IPS-20b (cell line): ENCODE data around the gene SLC12A3.
A peak's percentile ranks its signal among the peaks of the same experiment; 100 is the strongest.

Source experiments
- H3K27ac ChIP-seq: one replicate; pipeline ENCODE4 v1.5.1; 2013; ENCODE audit warnings: low read length
- H3K27me3 ChIP-seq: 2 replicates; pipeline ENCODE4 v1.6.1; 2013; ENCODE audit warnings: mild to moderate bottlenecking, low read length, inconsistent platforms; ENCODE audit not compliant: insufficient read depth
- H3K36me3 ChIP-seq: 2 replicates; pipeline ENCODE4 v1.6.1; 2013; ENCODE audit warnings: low read depth, mild to moderate bottlenecking, inconsistent platforms, low read length, moderate library complexity; ENCODE audit not compliant: insufficient read depth
- H3K4me1 ChIP-seq: 2 replicates; pipeline ENCODE4 v1.6.1; 2013; ENCODE audit warnings: mild to moderate bottlenecking, control low read depth, inconsistent platforms, low read length, moderate library complexity; ENCODE audit not compliant: insufficient read depth
- H3K4me3 ChIP-seq: 2 replicates; pipeline ENCODE4 v1.5.1; 2013; ENCODE audit warnings: mild to moderate bottlenecking, low read length, inconsistent platforms
- H3K9ac ChIP-seq: 2 replicates; pipeline ENCODE4 v1.6.1; 2013; ENCODE audit warnings: low read depth, mild to moderate bottlenecking, inconsistent platforms, low read length, moderate library complexity
- H3K9me3 ChIP-seq: 2 replicates; pipeline ENCODE4 v1.6.1; 2013; ENCODE audit warnings: mild to moderate bottlenecking, low read depth, low read length, inconsistent platforms; ENCODE audit not compliant: insufficient read depth

SLC12A3 gene

GRCh38 chr16:56835320-56835719 is 29.7 kb upstream of the SLC12A3 start:
- Histone ChIP-seq H3K27me3 (no peaks in the 10 kb centered on the region), H3K27ac (no peak overlapping the region), H3K9ac (no peak overlapping the region), H3K4me3 (no peak overlapping the region), H3K9me3 (no peaks in the 10 kb centered on the region), H3K4me1 (no peaks in the 10 kb centered on the region), H3K36me3 (peaks cover 94% of the 10 kb centered on the region)

DNA sequence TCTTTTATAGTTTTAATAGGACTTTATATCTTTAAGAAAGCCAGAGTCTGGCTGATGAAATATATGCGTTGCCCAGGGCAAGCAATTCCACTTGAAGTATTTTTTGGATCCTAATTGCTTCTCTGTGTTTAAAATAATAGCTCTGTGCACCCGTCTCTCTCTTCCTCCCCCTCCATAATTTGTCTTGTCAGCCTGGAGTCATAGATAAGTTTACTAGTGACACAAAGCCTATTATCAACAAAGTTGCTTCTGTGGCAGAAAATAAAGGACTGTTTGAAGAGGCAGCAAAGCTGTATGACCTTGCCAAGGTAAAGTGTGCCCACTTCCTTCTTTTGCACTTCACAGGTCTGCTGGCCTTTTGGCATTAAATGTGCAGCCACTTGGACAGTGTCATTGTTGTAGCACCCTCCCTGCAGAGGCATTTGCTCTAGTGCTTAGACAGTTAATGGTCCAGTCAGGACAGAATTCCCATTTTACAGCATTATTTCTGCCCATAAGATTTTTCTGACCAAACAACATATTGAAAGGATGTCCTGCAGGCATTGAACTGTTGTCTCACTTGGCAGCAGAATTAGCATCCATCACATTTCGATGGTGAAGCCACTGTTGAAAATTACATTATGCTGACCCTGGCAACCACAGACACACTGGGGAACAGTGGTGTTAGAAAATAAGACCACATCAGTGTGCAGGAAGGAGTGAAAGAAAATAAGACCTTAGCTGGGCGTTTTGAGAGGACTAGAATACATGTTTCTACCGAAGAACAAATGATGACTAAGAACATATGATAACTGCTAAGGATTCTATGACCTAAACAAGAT is 28.4 kb upstream of the SLC12A3 start:
- no peak overlapping the region for H3K4me3 ChIP-seq
- H3K27me3 ChIP-seq, result no peaks in the 10 kb centered on the region
- H3K27ac ChIP-seq, result no peak overlapping the region
- H3K4me1 ChIP-seq, result no peaks in the 10 kb centered on the region
- no peaks in the 10 kb centered on the region for H3K9me3 ChIP-seq
- H3K36me3 ChIP-seq, result peaks cover 92% of the 10 kb centered on the region
- H3K9ac ChIP-seq, result no peak overlapping the region

DNA sequence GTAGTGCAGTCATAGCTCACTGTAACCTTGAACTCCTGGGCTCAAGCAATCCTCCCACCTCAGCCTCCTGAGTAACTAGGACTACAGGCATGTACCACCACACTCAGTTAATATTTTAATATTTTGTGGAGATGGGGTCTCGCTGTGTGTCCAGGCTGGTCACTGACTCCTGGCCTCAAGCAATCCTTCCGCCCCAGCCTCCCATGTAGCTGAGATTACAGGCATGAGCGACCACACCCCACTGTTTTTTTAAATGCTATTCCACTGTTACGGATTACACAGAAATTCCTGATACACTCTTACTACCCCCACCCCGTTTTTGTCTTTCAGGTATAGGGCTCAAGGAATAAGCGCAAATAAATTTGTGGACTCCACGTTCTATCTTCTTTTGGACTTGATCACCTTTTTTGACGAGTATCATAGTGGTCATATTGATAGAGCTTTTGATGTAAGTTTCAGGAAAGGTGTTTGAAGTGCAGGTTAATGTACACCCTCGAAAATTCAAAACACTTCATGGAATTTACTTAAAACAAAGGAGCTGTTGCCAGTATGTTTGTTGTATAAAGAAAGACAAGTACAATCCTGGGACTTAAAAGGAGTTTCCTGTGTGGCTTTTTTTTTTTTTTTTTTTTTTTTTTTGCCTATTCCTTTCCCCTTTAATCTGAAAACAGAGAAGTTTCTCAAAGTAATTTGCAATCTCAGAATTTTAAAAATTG is 26.2 kb upstream of the SLC12A3 start:
- no peaks in the 10 kb centered on the region for H3K27me3 ChIP-seq
- no peaks in the 10 kb centered on the region for H3K4me1 ChIP-seq
- peaks cover 92% of the 10 kb centered on the region for H3K36me3 ChIP-seq
- no peak overlapping the region for H3K27ac ChIP-seq
- H3K9ac ChIP-seq, result no peak overlapping the region
- no peaks in the 10 kb centered on the region for H3K9me3 ChIP-seq
- H3K4me3 ChIP-seq, result no peak overlapping the region

DNA sequence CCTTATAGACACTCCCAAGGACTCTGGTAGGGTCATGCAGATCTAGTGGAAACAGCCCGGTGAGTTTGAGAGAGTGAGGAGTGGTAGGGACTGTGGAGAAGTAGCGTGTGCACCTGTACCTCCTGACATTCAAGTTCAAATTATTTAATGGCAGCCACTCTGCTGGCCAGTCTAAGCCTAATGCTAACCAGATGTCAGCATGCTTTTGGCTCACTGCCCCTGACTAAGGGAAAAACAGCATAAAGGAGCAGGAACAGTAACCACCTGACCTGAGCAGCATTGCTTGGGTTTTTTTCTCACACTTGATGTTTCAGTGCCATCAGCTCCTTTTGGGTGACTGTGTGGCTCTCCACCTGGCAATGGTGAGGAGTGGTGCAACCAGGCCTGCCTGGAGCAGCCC is 23.8 kb upstream of the SLC12A3 start:
- no peaks in the 10 kb centered on the region for H3K9me3 ChIP-seq
- no peaks in the 10 kb centered on the region for H3K4me1 ChIP-seq
- H3K9ac ChIP-seq, result no peak overlapping the region
- H3K27me3 ChIP-seq, result no peaks in the 10 kb centered on the region
- H3K4me3 ChIP-seq, result no peak overlapping the region
- H3K27ac ChIP-seq, result no peak overlapping the region
- peaks cover 90% of the 10 kb centered on the region for H3K36me3 ChIP-seq

DNA sequence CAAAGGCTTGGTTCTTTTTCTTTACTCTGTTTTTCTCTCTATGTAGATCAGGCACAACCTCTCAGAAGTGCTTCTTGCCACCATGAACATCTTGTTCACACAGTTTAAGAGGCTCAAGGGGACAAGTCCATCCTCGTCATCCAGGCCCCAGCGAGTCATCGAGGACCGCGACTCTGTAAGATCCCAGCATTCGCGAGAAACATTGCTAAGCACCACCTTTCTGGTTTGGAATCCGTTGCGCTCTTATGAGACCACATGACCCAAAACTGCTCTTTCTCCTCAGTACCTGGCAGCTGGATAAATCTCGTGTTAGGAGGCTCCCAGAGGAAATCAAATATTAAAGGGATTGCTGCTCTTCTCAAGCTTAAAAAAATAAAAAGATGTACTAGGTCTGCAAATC is 23.3 kb upstream of the SLC12A3 start:
- H3K9ac ChIP-seq, result no peak overlapping the region
- no peaks in the 10 kb centered on the region for H3K27me3 ChIP-seq
- no peaks in the 10 kb centered on the region for H3K9me3 ChIP-seq
- no peaks in the 10 kb centered on the region for H3K4me1 ChIP-seq
- H3K4me3 ChIP-seq, result no peak overlapping the region
- H3K27ac ChIP-seq, result no peak overlapping the region
- H3K36me3 ChIP-seq, result peaks cover 86% of the 10 kb centered on the region

DNA sequence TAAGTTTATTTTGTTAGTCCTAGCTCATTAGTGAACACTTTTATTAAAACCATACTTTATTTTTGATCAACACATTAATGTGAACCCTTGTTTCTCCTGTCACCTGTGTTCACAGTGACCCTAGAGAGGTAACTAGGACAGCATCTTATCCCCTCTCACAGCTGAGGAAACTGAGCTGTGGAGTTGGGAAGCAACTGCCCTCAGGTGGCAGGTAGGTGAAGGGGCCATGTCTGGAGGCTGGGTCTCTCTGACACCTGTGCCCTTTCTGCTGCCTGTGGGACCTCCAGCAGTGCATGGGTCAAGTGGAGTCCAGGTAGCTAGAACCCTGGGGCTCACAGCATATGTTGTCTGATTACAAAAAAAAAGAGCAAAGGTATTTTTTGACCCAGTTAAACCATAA is 22.9 kb upstream of the SLC12A3 start:
- H3K4me1 ChIP-seq, result no peaks in the 10 kb centered on the region
- H3K36me3 ChIP-seq, result peaks cover 81% of the 10 kb centered on the region
- no peaks in the 10 kb centered on the region for H3K27me3 ChIP-seq
- no peak overlapping the region for H3K4me3 ChIP-seq
- no peak overlapping the region for H3K9ac ChIP-seq
- no peak overlapping the region for H3K27ac ChIP-seq
- H3K9me3 ChIP-seq, result no peaks in the 10 kb centered on the region

DNA sequence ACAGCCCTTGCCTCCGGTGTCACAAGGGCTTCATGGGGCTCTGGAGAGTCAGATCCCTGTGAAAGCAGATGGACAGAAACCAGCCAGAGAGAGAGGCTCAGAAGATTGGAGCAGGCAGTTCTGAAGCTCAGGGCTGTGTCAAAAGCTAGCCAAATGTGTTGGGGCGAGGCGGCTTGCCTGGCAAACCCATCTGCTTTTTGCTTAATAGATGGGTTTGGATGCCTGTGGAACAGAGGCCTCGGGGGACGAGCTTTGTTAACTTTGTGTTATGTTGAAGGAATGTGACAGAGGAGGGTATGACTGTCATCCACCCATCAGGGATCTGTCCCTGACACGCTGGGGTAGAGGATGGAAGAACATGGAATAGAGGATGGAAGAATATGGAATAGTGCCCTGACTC is 21.0 kb upstream of the SLC12A3 start:
- Histone ChIP-seq H3K27ac (no peak overlapping the region), H3K27me3 (no peaks in the 10 kb centered on the region), H3K4me1 (peaks cover 4% of the 10 kb centered on the region; the same call in 1 of the 2 replicates), H3K4me3 (no peak overlapping the region), H3K9me3 (no peaks in the 10 kb centered on the region), H3K9ac (no peak overlapping the region), H3K36me3 (peaks cover 62% of the 10 kb centered on the region)

GRCh38 chr16:56847173-56847910 is 17.7 kb upstream of the SLC12A3 start:
- no peak overlapping the region for H3K9ac ChIP-seq
- H3K36me3 ChIP-seq, result peaks cover 34% of the 10 kb centered on the region
- no peaks in the 10 kb centered on the region for H3K9me3 ChIP-seq
- H3K27ac ChIP-seq, result no peak overlapping the region
- peaks cover 17% of the 10 kb centered on the region; the same call in 1 of the 2 replicates for H3K4me1 ChIP-seq
- no peak overlapping the region for H3K4me3 ChIP-seq
- H3K27me3 ChIP-seq, result no peaks in the 10 kb centered on the region

DNA sequence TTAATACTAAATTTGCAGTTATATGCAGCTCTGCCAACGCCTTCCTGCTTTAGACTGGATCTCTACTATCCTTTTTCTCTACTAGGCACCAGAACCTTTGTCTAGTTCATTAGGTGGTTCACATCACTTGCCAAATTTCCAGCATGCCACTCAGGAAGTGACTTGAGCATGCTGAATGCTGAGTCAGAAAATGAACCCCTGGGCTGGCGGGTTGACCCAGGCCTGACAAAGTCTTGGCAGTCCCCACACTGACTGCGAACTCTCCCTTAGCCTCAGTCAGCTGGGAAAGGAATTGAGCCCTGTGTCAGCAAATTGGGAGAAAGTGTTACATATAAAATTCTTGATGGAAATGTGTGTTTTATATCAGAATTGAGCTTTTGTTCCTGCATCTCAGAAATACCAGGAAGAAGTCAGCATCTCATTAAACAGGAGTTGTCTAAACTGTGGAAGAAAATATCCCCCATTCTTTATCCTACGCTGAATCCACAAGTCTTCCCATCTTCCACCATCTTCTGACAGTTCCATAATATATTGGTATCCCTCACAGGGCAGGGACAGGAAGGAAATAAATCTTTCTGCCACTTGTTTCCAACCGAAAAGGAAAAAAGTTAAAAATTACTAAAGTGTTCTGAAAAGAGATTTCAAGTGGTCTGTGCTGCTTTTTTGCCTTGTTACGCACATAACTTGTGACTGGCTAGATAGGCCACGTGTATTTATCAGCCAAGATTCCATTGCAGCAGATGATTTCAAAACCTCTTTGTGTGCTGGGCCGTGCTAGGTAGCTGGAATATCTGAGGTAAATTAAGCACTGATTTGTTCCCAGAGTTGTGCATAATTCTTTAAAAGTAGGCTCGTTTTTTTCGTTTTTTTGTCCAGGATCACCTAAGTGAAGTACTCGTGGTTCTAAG is 16.7 kb upstream of the SLC12A3 start:
- no peak overlapping the region for H3K27ac ChIP-seq

GRCh38 chr16:56848955-56849689 is 15.9 kb upstream of the SLC12A3 start:
- Histone ChIP-seq H3K27ac (no peak overlapping the region), H3K4me1 (peaks cover 17% of the 10 kb centered on the region; the same call in 1 of the 2 replicates), H3K4me3 (no peak overlapping the region)

More for the DNA sequence above, 16.7 kb upstream of the SLC12A3 start:
- H3K4me3 ChIP-seq, result no peak overlapping the region
- no peak overlapping the region for H3K9ac ChIP-seq
- peaks cover 24% of the 10 kb centered on the region for H3K36me3 ChIP-seq
- no peaks in the 10 kb centered on the region for H3K27me3 ChIP-seq
- H3K4me1 ChIP-seq, result peaks cover 17% of the 10 kb centered on the region; the same call in 1 of the 2 replicates
- no peaks in the 10 kb centered on the region for H3K9me3 ChIP-seq

More at GRCh38 chr16:56848955-56849689, 15.9 kb upstream of the SLC12A3 start:
- H3K27me3 ChIP-seq, result no peaks in the 10 kb centered on the region
- peaks cover 16% of the 10 kb centered on the region for H3K36me3 ChIP-seq
- peak overlapping the region; percentile 18; the same call in 1 of the 2 replicates for H3K9ac ChIP-seq
- H3K9me3 ChIP-seq, result no peaks in the 10 kb centered on the region
